ENCODE measurements around the gene ZNF775.

DNA sequence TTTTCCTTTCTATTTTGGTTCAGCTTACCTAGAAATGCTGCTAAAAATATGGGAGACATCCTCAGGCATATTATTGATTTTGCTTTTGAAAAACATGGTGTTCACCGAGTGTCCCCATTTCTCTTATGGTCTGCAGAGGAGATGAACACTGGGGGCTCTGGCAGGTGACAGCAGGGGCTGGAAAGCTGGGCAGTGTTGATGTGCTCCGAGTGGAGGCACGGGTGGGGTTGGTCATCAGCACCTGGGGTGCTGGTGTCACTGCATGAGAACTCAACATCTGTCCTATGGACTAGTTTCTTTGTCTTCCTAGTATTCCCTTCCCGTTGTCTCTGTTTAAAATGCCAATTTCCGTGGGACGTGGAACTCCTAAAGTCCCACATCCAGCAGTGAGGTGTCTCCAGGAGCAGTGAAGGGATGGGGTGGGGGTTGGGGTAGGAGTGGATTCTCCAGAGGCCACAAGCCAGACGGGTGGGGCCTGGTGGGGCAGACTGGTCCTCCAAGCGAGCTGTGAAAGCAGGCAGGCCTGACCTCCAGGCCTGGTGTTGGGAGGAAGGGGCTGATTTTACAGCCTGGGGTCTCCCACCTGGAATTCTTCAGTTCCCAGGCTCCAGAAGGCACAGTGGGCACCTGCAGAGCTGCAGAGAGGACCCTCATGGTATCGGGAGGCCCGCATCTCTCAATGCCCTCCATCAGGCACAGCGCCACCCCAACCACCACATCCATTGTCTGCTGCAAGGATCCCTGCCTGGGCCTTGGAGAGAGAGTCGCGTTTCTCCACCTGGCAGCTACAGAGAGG, 24.4 kb downstream of the ZNF775 start:
- TF ChIP-seq, protein P1, sequence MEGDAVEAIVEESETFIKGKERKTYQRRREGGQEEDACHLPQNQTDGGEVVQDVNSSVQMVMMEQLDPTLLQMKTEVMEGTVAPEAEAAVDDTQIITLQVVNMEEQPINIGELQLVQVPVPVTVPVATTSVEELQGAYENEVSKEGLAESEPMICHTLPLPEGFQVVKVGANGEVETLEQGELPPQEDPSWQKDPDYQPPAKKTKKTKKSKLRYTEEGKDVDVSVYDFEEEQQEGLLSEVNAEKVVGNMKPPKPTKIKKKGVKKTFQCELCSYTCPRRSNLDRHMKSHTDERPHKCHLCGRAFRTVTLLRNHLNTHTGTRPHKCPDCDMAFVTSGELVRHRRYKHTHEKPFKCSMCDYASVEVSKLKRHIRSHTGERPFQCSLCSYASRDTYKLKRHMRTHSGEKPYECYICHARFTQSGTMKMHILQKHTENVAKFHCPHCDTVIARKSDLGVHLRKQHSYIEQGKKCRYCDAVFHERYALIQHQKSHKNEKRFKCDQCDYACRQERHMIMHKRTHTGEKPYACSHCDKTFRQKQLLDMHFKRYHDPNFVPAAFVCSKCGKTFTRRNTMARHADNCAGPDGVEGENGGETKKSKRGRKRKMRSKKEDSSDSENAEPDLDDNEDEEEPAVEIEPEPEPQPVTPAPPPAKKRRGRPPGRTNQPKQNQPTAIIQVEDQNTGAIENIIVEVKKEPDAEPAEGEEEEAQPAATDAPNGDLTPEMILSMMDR (IDR thresholded peaks at IDR 0.05): no peak
- TF ChIP-seq POLR2A (IDR thresholded peaks at IDR 0.05): no peak

Data from lower leg skin (tissue), 3 donors.